ENCODE measurements around the gene GPR78.
"Not testable (repeated sequence)": the region's sequence is repeated elsewhere in the genome, so short reads cannot be mapped to it uniquely, and the experiment has no call there.

Gene GPR78

GRCh38 chr4:8568068-8568668 lies 12.0 kb upstream of the GPR78 start:
- H3K4me3 ChIP-seq (ENCODE audit: low read length): no peak overlapping the region
- no peak for TF ChIP-seq ZNF274 (IDR thresholded peaks at IDR 0.05; ENCODE audit: low read depth, low read length)

- TF ChIP-seq ZNF274 (IDR thresholded peaks at IDR 0.05; ENCODE audit: low read depth, low read length): no peak
- H3K4me3 ChIP-seq (ENCODE audit: low read length): no peak overlapping the region
Observed at GRCh38 chr4:8570201-8570600, 10.0 kb upstream of the GPR78 start.

GRCh38 chr4:8571702-8572685 lies 8.2 kb upstream of the GPR78 start:
- no peak for TF ChIP-seq ZNF274 (IDR thresholded peaks at IDR 0.05; ENCODE audit: low read depth, low read length)
- no peak overlapping the region for H3K4me3 ChIP-seq (ENCODE audit: low read length)

DNA sequence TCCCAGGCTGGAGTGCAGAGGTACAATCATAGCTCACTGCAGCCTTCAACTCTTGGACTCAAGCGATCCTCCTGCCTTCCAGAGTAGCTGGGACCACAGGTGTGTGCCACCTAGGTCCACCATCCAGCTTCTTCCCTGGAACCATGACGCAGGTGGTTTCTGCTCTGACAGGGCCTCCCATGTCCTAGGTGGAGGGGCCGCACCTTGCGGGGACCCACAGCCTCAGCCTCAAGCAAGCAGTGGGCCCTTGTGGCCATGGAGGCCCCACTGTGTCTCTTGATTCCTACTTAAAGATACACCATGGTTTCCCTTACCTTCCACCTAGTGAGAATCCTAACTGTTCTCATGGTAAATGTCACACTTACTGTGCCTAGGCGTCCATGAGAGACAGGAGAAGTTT lies 6.9 kb upstream of the GPR78 start:
- no peak for TF ChIP-seq ZNF274 (IDR thresholded peaks at IDR 0.05; ENCODE audit: low read depth, low read length)
- H3K4me3 ChIP-seq (ENCODE audit: low read length): no peak overlapping the region

- no peak overlapping the region for H3K4me3 ChIP-seq (ENCODE audit: low read length)
- no peak for TF ChIP-seq ZNF274 (IDR thresholded peaks at IDR 0.05; ENCODE audit: low read depth, low read length)
Observed at GRCh38 chr4:8574796-8575370, 5.3 kb upstream of the GPR78 start.

DNA sequence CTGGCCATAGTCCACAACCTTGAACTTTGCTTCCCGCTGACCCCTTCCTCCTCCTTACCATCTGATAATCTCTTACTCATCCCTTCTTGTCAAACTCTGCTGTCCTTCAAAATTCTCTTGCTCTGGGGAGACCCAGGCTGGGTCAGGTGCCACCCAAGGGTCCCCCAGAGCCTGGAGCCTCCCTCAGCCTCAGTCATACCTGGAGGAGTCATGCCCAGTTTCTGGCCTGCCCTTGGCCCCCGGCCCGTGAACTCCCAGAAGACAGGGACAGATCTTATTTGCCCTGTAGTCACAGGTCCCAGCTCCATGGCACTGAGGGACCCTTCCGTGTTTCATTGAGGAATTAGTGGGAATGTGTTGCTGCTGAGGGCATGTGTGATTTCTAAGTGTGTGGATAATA lies 4.7 kb upstream of the GPR78 start:
- TF ChIP-seq ZNF274 (IDR thresholded peaks at IDR 0.05; ENCODE audit: low read depth, low read length): no peak
- no peak overlapping the region for H3K4me3 ChIP-seq (ENCODE audit: low read length)

DNA sequence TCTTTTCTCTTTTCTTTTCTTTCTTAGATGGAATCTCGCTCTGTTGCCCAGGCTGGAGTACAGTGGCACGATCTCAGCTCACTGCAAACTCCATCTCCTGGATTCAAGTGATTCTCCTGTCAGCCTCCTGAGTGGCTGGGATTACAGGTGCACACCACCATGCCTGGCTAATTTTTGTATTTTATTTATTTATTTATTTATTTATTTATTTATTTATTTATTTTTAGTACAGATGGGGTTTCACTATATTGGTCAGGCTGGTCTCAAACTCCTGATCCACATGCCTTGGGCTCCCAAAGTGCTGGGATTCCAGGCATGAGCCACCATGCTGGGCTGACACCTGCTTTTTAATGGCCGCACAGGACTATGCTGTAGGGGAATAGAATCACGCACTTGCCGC lies 3.6 kb upstream of the GPR78 start:
- not testable (repeated sequence) for H3K4me3 ChIP-seq (ENCODE audit: low read length)

DNA sequence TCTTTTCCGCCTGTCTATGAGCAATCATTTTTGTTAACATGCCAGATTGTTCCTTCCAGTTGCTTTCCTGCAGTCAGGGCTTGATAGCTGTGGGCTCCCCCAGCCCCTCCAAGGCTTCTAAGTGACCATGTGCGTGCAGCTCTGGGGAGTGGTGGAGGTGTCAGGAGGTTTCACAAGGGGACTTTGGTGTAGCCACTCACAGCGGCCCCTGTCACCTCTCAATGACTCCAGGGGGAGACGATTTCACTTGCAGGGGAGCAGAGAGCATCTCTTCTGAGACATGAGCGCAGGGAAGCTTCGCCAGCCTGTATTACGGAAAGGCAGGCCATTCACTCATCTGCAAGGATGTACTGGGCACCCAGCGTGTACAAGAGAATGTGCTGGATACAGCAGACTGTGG lies 3.1 kb upstream of the GPR78 start:
- H3K4me3 ChIP-seq (ENCODE audit: low read length): no peak overlapping the region
- TF ChIP-seq ZNF274 (IDR thresholded peaks at IDR 0.05; ENCODE audit: low read depth, low read length): no peak

DNA sequence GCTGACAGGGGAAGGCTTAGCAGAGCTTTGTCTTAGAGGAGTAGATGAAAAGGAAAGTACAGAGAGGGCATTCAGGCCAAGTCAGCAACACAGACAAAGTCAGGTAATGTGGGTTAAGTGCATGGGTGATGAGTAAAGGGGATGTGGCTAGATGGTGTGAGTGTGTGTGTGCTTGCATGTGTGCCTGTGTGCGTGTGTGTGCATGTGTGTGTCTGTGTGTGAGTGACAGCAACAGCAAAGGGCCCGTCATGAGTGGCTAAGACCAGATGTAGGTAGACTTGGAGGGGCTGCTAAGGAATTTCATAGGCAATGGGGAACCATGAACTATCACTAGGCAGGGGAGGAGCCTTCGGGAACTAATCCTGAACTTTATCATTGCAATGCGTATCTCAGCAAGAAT lies 2.2 kb upstream of the GPR78 start:
- H3K4me3 ChIP-seq (ENCODE audit: low read length): no peak overlapping the region
- TF ChIP-seq ZNF274 (IDR thresholded peaks at IDR 0.05; ENCODE audit: low read depth, low read length): no peak

DNA sequence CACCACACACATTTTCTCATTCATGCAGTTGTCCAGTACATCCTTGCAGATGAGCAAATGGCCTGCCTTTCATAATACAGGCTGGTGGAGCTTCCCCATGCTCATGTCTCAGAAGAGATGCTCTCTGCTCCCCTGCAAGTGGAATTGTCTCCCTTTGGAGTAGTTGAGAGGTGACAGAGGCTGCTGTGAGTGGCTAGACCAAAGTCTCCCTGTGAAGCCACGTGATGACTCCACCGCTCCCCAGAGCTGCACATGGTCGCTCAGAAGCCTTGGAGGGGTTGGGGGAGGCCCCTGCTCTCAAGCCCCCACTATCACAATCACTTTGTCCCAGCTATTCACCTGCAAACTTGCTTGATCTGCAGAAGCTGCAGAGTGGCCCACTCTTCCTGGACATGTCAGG lies 1.5 kb upstream of the GPR78 start:
- no peak overlapping the region for H3K4me3 ChIP-seq (ENCODE audit: low read length)
- TF ChIP-seq ZNF274 (IDR thresholded peaks at IDR 0.05; ENCODE audit: low read depth, low read length): no peak

DNA sequence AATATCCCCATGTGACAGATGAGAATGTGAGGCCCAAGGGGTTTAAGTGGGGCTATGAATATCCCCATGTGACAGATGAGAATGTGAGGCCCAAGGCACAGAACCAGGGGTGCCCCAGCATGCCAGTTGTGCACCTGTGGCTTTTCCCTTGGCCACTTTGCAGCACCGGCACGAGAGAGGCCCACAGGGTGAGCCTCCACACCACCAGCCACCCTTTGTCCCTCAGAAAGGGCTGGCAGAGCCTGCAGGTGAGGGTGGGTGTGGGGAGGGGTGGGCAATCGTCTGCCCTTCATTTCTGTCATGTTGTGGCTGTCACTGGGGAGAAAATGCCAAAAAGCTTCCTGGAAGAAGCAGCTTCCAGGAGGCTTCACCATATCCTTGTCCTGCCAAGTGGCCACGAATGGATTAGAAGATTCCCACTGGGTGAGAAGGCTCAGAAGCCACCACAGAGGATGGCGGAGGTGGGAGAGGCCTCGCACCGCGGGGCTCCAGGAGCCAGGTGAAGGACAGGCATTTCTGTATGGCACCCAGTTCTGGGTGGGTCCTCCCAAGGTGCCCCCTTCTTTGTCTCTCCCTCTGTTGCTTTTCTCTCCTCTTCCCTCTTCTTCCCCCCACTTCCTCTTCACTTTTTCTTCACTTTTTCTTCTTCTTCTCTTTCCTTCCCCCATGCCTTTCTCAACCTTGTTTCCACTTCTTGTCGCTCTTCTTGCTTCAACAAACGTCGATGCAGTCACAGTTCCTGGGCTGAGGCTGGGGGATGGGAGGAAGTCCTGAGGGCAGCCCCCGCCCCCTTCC lies 469 bp upstream of the GPR78 start:
- H3K4me3 ChIP-seq (ENCODE audit: low read length): no peak overlapping the region
- no peak for TF ChIP-seq ZNF274 (IDR thresholded peaks at IDR 0.05; ENCODE audit: low read depth, low read length)

DNA sequence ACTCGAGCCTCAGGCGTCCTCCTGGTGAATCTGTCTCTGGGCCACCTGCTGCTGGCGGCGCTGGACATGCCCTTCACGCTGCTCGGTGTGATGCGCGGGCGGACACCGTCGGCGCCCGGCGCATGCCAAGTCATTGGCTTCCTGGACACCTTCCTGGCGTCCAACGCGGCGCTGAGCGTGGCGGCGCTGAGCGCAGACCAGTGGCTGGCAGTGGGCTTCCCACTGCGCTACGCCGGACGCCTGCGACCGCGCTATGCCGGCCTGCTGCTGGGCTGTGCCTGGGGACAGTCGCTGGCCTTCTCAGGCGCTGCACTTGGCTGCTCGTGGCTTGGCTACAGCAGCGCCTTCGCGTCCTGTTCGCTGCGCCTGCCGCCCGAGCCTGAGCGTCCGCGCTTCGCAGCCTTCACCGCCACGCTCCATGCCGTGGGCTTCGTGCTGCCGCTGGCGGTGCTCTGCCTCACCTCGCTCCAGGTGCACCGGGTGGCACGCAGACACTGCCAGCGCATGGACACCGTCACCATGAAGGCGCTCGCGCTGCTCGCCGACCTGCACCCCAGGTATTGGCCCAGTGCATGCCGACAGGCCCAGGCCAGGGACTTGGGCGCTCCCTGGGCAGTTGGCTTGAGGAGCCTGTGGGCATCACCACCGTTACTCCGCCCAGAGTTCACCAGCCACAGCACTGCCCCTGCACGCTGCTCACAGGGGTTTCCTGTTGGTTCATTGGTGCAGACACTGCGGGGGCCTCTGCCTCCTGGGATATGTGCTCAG lies 1.1 kb downstream of the GPR78 start:
- no peak for TF ChIP-seq ZNF274 (IDR thresholded peaks at IDR 0.05; ENCODE audit: low read depth, low read length)

DNA sequence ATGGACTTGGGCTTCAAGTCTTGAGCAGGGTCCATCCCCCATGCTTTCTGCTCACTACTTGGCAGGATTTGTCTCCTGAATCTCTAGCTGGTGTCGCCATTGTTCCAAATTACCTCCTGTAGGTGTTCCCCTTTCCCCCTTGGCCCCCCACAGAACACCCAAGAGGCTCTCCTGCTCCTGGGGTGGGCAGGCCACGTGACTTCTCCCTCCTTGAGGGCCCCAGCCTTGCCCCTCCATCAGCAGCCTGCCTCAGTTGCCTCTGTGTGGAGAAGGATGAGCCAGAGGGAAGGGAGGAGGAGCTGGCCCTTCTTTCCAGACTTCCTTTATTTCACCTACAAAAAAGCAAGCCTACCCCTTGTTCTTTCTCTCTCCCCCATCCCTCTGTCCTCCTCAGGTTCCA lies 1.8 kb downstream of the GPR78 start:
- H3K4me3 ChIP-seq (ENCODE audit: low read length): no peak overlapping the region
- no peak for TF ChIP-seq ZNF274 (IDR thresholded peaks at IDR 0.05; ENCODE audit: low read depth, low read length)

More for the DNA sequence above, 1.1 kb downstream of the GPR78 start:
- H3K4me3 ChIP-seq (ENCODE audit: low read length): no peak overlapping the region

DNA sequence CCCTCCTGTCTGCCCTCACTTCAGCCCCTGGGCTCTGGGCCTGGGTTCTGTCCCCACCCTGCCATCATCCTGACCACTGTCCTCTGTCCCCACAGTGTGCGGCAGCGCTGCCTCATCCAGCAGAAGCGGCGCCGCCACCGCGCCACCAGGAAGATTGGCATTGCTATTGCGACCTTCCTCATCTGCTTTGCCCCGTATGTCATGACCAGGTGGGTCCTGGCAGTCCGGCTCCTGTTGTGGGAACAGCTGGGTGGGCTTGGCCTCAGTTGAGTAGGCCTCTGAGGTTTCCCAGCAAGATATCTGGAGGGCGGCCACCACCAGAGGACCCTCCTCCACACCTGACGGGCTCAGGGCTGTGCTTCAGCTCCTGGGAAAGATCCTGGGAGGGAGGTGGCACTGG lies 2.2 kb downstream of the GPR78 start:
- H3K4me3 ChIP-seq (ENCODE audit: low read length): no peak overlapping the region
- no peak for TF ChIP-seq ZNF274 (IDR thresholded peaks at IDR 0.05; ENCODE audit: low read depth, low read length)
